ENCODE data around the gene STX8. TPM values are rescaled to one million over a fixed set of nuclear protein-coding genes. Genes with fewer than 3 reads are reported as not detected.

The STX8 gene
- total RNA-seq, 1 donor from 2014 or later: 61.0 TPM

DNA sequence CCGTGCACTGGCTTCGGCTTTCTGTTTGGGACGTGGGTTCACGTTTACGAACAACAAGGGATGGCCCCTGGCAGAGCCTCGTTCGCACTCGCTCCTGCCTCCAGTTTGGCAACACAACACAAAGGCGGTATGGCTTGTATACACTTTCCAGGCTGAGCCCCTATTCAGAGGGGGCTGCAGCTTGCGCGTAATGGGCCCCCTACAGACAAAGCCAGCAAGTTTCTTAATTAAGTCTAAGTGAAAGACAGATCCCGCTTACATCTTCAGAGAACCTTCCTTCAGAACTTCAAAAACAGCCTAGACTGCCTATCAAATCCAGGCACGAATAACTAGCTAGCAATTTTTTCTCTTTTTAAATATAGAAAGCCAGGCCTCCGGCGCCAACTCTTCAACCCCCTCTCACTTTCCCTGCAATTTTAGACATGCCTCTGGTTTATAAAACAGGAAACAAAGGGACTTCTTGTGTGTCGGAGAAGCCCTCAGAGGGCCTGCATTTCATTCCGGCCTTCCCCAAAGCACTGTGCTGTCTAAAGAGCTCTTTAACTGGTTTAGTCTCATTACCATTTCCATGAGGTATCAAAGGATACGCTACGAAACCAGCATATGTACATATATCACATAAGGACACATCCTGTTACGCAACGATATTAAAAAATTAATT is 244.9 kb downstream of the STX8 start:
- Mint-ChIP-seq H3K4me3 (ENCODE audit: unreplicated experiment) (no peak overlapping the region), H3K27ac (ENCODE audit: unreplicated experiment) (peak overlapping the region; percentile 55), H3K36me3 (ENCODE audit: unreplicated experiment) (peaks cover 19% of the 10 kb centered on the region), H3K4me1 (ENCODE audit: low read depth, unreplicated experiment) (peaks cover 20% of the 10 kb centered on the region), H3K9me3 (ENCODE audit: unreplicated experiment) (peaks cover 7% of the 10 kb centered on the region), H3K27me3 (ENCODE audit: unreplicated experiment) (peaks cover 4% of the 10 kb centered on the region)
- DNase-seq: no peak
- no peak for TF ChIP-seq CTCF (IDR thresholded peaks at IDR 0.05; ENCODE audit: partially characterized antibody, unreplicated experiment)

DNA sequence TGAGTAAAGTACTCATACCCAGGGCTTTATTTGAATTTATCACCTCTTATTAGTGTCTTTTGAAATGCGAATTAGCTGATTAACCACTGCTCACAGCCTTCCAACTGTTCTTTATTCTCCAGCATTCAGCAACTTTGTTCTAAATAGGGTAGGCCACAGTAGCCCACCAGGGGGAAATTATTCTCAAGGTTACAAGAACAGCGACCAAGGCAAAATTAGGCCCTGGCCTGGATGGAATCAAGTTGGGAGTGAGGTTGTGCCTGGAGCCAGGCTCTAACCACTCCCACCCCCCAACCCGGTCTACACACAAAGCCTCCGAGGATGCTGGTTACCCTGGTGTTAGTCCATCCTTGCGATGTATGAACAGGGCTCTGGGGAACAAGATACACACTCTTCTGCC is 245.5 kb downstream of the STX8 start:
- Mint-ChIP-seq H3K27ac (ENCODE audit: unreplicated experiment) (no peak overlapping the region), H3K9me3 (ENCODE audit: unreplicated experiment) (peaks cover 7% of the 10 kb centered on the region), H3K27me3 (ENCODE audit: unreplicated experiment) (peaks cover 4% of the 10 kb centered on the region), H3K4me1 (ENCODE audit: low read depth, unreplicated experiment) (peaks cover 20% of the 10 kb centered on the region), H3K36me3 (ENCODE audit: unreplicated experiment) (peaks cover 13% of the 10 kb centered on the region), H3K4me3 (ENCODE audit: unreplicated experiment) (no peak overlapping the region)
- peak; percentile 14 for DNase-seq
- no peak for TF ChIP-seq CTCF (IDR thresholded peaks at IDR 0.05; ENCODE audit: partially characterized antibody, unreplicated experiment)

DNA sequence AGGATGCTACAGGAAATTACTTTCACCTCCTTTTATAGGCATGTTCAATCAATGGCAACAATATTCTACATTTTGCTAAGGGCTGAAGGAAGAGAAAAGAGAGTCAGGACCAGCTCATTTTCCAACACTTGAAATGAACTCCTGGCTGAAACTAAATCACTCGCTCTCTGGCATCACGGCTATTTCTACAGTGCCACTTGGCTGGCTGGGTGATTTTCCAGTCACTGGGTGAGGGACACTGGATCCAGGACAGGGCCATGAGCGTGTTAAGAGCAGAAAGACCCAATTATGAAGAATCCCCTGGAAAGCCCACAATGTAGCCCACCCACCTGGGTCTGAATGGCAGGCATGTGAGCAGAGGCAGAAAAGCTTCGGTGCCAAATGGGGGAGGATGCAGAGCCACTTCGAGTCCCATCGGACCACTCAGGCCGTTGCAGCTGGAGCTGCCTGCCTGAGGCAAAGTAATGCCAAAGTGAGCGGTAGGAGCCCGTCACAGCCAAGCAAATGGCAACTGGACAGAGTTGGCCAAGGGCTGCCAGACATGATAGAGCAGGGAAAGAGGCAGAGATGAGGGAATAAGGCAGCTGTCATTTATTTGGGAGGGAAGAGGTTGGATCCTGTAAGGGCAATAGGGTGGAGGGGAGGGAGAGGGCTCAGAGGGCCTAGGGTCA is 246.2 kb downstream of the STX8 start:
- no peak for TF ChIP-seq CTCF (IDR thresholded peaks at IDR 0.05; ENCODE audit: partially characterized antibody, unreplicated experiment)
- no peak overlapping the region for H3K27ac Mint-ChIP-seq (ENCODE audit: unreplicated experiment)
- DNase-seq: peak; percentile 16
- peaks cover 20% of the 10 kb centered on the region for H3K4me1 Mint-ChIP-seq (ENCODE audit: low read depth, unreplicated experiment)
- H3K9me3 Mint-ChIP-seq (ENCODE audit: unreplicated experiment): peaks cover 6% of the 10 kb centered on the region
- H3K36me3 Mint-ChIP-seq (ENCODE audit: unreplicated experiment): peaks cover 6% of the 10 kb centered on the region
- peaks cover 5% of the 10 kb centered on the region for H3K27me3 Mint-ChIP-seq (ENCODE audit: unreplicated experiment)
- H3K4me3 Mint-ChIP-seq (ENCODE audit: unreplicated experiment): no peak overlapping the region

GRCh38 chr17:9324864-9325263 is 250.8 kb downstream of the STX8 start:
- peaks cover 5% of the 10 kb centered on the region for H3K36me3 Mint-ChIP-seq (ENCODE audit: unreplicated experiment)
- no peak overlapping the region for H3K27ac Mint-ChIP-seq (ENCODE audit: unreplicated experiment)
- peaks cover 6% of the 10 kb centered on the region for H3K9me3 Mint-ChIP-seq (ENCODE audit: unreplicated experiment)
- no peak for TF ChIP-seq CTCF (IDR thresholded peaks at IDR 0.05; ENCODE audit: partially characterized antibody, unreplicated experiment)
- H3K4me3 Mint-ChIP-seq (ENCODE audit: unreplicated experiment): no peak overlapping the region
- H3K4me1 Mint-ChIP-seq (ENCODE audit: low read depth, unreplicated experiment): peaks cover 12% of the 10 kb centered on the region
- DNase-seq: no peak
- H3K27me3 Mint-ChIP-seq (ENCODE audit: unreplicated experiment): peaks cover 5% of the 10 kb centered on the region

DNA sequence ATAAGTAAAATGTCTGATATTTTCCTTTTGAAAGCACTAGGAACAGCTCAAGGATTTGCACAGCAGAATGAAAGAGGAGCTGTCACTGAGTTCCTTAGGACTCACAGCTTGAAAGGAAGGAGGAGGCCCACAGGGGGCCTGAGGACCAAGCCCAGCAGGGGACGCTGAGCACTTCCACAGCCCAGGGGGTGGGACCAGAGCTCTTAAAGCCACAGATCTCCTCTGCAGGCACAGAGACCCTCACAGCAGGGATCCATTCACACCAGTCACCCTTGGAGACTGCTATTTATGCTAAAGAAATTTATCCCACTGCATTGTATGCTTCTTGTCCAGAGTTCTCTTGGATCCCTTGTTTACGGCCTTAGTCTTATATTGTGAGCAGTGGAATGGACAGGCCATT is 253.3 kb downstream of the STX8 start:
- Mint-ChIP-seq H3K9me3 (ENCODE audit: unreplicated experiment) (peaks cover 3% of the 10 kb centered on the region), H3K36me3 (ENCODE audit: unreplicated experiment) (peaks cover 8% of the 10 kb centered on the region), H3K27ac (ENCODE audit: unreplicated experiment) (no peak overlapping the region), H3K4me1 (ENCODE audit: low read depth, unreplicated experiment) (peaks cover 6% of the 10 kb centered on the region), H3K4me3 (ENCODE audit: unreplicated experiment) (no peak overlapping the region), H3K27me3 (ENCODE audit: unreplicated experiment) (peaks cover 3% of the 10 kb centered on the region)
- TF ChIP-seq CTCF (IDR thresholded peaks at IDR 0.05; ENCODE audit: partially characterized antibody, unreplicated experiment): no peak
- peak; percentile 40 for DNase-seq
